ENCODE data around the gene TSG101. TPM values are rescaled to one million over a fixed set of nuclear protein-coding genes. Genes with fewer than 3 reads are reported as not detected.

TSG101 gene
- total and polyA plus RNA-seq, 8 donors, result 50.5 to 134 (median 106) TPM

- Histone ChIP-seq H3K27me3 (no peaks in the 10 kb centered on the region), H3K9me3 (no peaks in the 10 kb centered on the region), H3K27ac (no peak overlapping the region), H3K36me3 (no peaks in the 10 kb centered on the region), H3K4me1 (no peaks in the 10 kb centered on the region), H3K4me3 (no peak overlapping the region)
- TF ChIP-seq CTCF (IDR thresholded peaks at IDR 0.05), result no peak
- DNase-seq (no peak), ATAC-seq (no peak)
- intact Hi-C loops (cut with DNase I), result no loop called here
Observed at GRCh38 chr11:18466402-18466801, 60.3 kb downstream of the TSG101 start.

- no peak for TF ChIP-seq CTCF (IDR thresholded peaks at IDR 0.05)
- Histone ChIP-seq H3K9me3 (no peaks in the 10 kb centered on the region), H3K27ac (no peak overlapping the region), H3K36me3 (no peaks in the 10 kb centered on the region), H3K4me1 (no peaks in the 10 kb centered on the region), H3K4me3 (no peak overlapping the region), H3K27me3 (no peaks in the 10 kb centered on the region)
- DNase-seq (no peak), ATAC-seq (no peak)
- intact Hi-C loops (cut with DNase I), result no loop called here
Observed at GRCh38 chr11:18463439-18463838, 63.3 kb downstream of the TSG101 start.

- H3K4me3 ChIP-seq, result no peak overlapping the region
- TF ChIP-seq CTCF (IDR thresholded peaks at IDR 0.05), result no peak
- ATAC-seq (no peak), DNase-seq (no peak)
- no peaks in the 10 kb centered on the region for H3K9me3 ChIP-seq
- no peak overlapping the region for H3K27ac ChIP-seq
- no peaks in the 10 kb centered on the region for H3K4me1 ChIP-seq
- H3K36me3 ChIP-seq, result no peaks in the 10 kb centered on the region
- intact Hi-C loops (cut with DNase I), result no loop called here
- H3K27me3 ChIP-seq, result no peaks in the 10 kb centered on the region
Observed at GRCh38 chr11:18461909-18462308, 64.8 kb downstream of the TSG101 start.

- intact Hi-C loops (cut with DNase I), result no loop called here
- DNase-seq, result no peak
- ATAC-seq, result no peak
Observed at GRCh38 chr11:18459634-18460033, 67.1 kb downstream of the TSG101 start.

GRCh38 chr11:18457450-18457849, 69.3 kb downstream of the TSG101 start:
- intact Hi-C loops (cut with DNase I), result no loop called here
- H3K9me3 ChIP-seq, result no peaks in the 10 kb centered on the region

More at GRCh38 chr11:18459634-18460033, 67.1 kb downstream of the TSG101 start:
- H3K9me3 ChIP-seq, result no peaks in the 10 kb centered on the region
- no peak for TF ChIP-seq CTCF (IDR thresholded peaks at IDR 0.05)
- no peaks in the 10 kb centered on the region for H3K36me3 ChIP-seq
- H3K27me3 ChIP-seq, result peaks cover 0 to 17% of the 10 kb centered on the region in 2 donors
- no peak overlapping the region for H3K4me3 ChIP-seq
- H3K4me1 ChIP-seq, result no peaks in the 10 kb centered on the region
- no peak overlapping the region for H3K27ac ChIP-seq

More at GRCh38 chr11:18457450-18457849, 69.3 kb downstream of the TSG101 start:
- no peak for DNase-seq
- H3K27ac ChIP-seq, result no peak overlapping the region
- no peaks in the 10 kb centered on the region for H3K36me3 ChIP-seq
- ATAC-seq, result no peak
- no peak for TF ChIP-seq CTCF (IDR thresholded peaks at IDR 0.05)
- H3K4me1 ChIP-seq, result no peaks in the 10 kb centered on the region
- peaks cover 0 to 20% of the 10 kb centered on the region in 2 donors for H3K27me3 ChIP-seq
- H3K4me3 ChIP-seq, result no peak overlapping the region

Measured in left lung (tissue), 10 donors.